ENCODE data around the gene CDY1. TPM values are rescaled to one million over a fixed set of nuclear protein-coding genes. Genes with fewer than 3 reads are reported as not detected.
"Not testable (repeated sequence)": the region's sequence is repeated elsewhere in the genome, so short reads cannot be mapped to it uniquely, and the experiment has no call there.

The CDY1 gene
- total RNA-seq: not detected
- total RNA-seq: 0 reads per million in 2 donors

GRCh38 chrY:25621817-25622216, at the start of gene CDY1:
Gene CDY1, plus strand, starts transcription at chrY:25622117. Its CDS starts 326 bp downstream, at chrY:25622443.
- H3K4me3 Mint-ChIP-seq; ATAC-seq; H3K4me1 Mint-ChIP-seq; DNase-seq; H3K36me3 Mint-ChIP-seq (ENCODE audit: low read depth); H3K9me3 ChIP-seq (ENCODE audit: control insufficient read depth, low read length, poor library complexity, severe bottlenecking); H3K27me3 Mint-ChIP-seq; H3K27ac Mint-ChIP-seq: not testable (repeated sequence)

GRCh38 chrY:25593336-25593735, 28.6 kb upstream of the CDY1 start:
- ATAC-seq; H3K36me3 Mint-ChIP-seq (ENCODE audit: low read depth); H3K27ac Mint-ChIP-seq; H3K9me3 ChIP-seq (ENCODE audit: control insufficient read depth, low read length, poor library complexity, severe bottlenecking); DNase-seq; H3K27me3 Mint-ChIP-seq; H3K4me3 Mint-ChIP-seq; H3K4me1 Mint-ChIP-seq: not testable (repeated sequence)

GRCh38 chrY:25620209-25620608, 1.7 kb upstream of the CDY1 start:
- not testable (repeated sequence) for ATAC-seq; H3K27ac Mint-ChIP-seq; H3K27me3 Mint-ChIP-seq; H3K4me1 Mint-ChIP-seq; H3K36me3 Mint-ChIP-seq (ENCODE audit: low read depth); H3K9me3 ChIP-seq (ENCODE audit: control insufficient read depth, low read length, poor library complexity, severe bottlenecking); DNase-seq; H3K4me3 Mint-ChIP-seq

- not testable (repeated sequence) for H3K27me3 Mint-ChIP-seq
Observed at GRCh38 chrY:25626524-25626923, 4.6 kb downstream of the CDY1 start.

GRCh38 chrY:25630383-25631112, 8.6 kb downstream of the CDY1 start:
- H3K4me1 Mint-ChIP-seq; H3K27ac Mint-ChIP-seq; H3K4me3 Mint-ChIP-seq; H3K36me3 Mint-ChIP-seq (ENCODE audit: low read depth); H3K27me3 Mint-ChIP-seq; H3K9me3 ChIP-seq (ENCODE audit: control insufficient read depth, low read length, poor library complexity, severe bottlenecking); DNase-seq; ATAC-seq: not testable (repeated sequence)

More at GRCh38 chrY:25626524-25626923, 4.6 kb downstream of the CDY1 start:
- H3K4me1 Mint-ChIP-seq; DNase-seq; H3K9me3 ChIP-seq (ENCODE audit: control insufficient read depth, low read length, poor library complexity, severe bottlenecking); ATAC-seq; H3K36me3 Mint-ChIP-seq (ENCODE audit: low read depth); H3K27ac Mint-ChIP-seq; H3K4me3 Mint-ChIP-seq: not testable (repeated sequence)

GRCh38 chrY:25639852-25640251, 17.9 kb downstream of the CDY1 start:
- not testable (repeated sequence) for DNase-seq; H3K27me3 Mint-ChIP-seq; H3K4me3 Mint-ChIP-seq; H3K9me3 ChIP-seq (ENCODE audit: control insufficient read depth, low read length, poor library complexity, severe bottlenecking); H3K4me1 Mint-ChIP-seq; ATAC-seq; H3K36me3 Mint-ChIP-seq (ENCODE audit: low read depth); H3K27ac Mint-ChIP-seq

- not testable (repeated sequence) for H3K36me3 Mint-ChIP-seq (ENCODE audit: low read depth); H3K27ac Mint-ChIP-seq; H3K4me1 Mint-ChIP-seq; ATAC-seq; H3K9me3 ChIP-seq (ENCODE audit: control insufficient read depth, low read length, poor library complexity, severe bottlenecking); H3K27me3 Mint-ChIP-seq; DNase-seq; H3K4me3 Mint-ChIP-seq
Observed at GRCh38 chrY:25643024-25643915, 21.4 kb downstream of the CDY1 start.

All from T-helper 17 cell (primary cell).